Activated naive CD4-positive, alpha-beta T cell treated with anti-CD3 and anti-CD28 coated beads, Interleukin-2, amount 50 U/mL, for 16 hours (primary cell): Measurements from ENCODE around the gene CSTB.

Experiments
- DNase-seq: peaks from one replicate; pipeline ENCODE4 v3.0.0-alpha.2; 2020

Gene CSTB

DNA sequence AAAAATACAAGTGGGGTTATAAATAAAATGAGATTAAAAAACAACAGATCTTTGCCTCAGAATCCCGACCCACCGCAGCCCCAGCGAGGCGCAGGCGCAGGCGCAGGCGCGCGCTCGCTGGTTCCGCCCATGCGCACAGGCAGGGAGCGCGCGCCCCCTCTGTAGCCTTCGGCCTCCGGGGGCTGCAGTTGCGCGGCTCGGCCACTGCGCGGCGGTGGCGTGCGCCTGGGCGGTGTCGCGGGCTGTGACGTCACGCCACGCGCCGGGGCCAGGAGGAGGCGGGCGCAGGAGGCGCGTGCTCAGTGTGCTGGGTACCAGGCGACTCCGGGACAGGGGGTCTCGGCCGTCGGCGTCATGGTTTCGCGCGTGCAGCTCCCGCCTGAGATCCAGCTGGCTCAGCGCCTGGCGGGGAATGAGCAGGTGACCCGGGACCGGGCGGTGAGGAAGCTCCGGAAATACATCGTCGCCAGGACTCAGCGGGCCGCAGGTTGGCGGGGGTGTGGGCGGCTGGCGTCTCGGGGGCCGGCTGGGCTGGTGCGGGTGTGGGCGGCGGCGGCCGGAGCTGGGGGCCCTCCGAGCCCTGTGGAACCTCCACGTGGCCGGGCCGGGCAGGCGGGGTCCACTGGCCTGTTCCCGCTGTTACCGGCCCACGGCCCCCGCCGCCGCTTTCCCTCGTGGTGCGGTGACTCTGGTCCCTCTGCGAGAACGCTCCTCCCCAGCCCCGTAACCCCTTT is 13.3 kb upstream of the CSTB start, which contains the start of gene RRP1:
RRP1 (plus strand) TSS at position 302 of the 734 bp plus-strand sequence; CDS start at position 355, 53 bp downstream.
- DNase-seq = peak; percentile 92

- no peak for DNase-seq
Observed at GRCh38 chr21:43786807-43787440, 10.8 kb upstream of the CSTB start.

DNA sequence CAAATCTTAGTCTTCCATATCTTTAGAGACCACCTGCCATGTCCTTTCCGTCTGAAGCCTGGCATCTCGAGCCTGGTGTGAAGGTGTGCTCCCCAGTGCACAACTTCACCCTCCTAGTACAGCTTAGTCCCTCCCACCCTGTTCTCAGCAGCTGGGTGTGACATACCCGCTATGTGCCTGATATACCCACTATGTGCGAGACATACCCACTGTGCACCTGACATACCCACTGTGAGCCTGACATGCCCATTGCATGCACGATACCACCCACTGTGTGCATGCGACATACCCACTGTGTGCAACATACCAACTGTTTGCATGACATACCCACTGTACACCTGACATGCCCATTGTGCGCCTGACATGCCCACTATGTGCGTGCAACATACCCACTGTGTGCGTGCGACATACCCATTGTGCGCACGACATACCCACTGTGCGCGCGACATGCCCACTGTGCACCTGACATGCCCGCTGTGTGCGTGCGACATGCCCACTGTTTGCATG is 10.2 kb upstream of the CSTB start:
- DNase-seq = no peak

DNA sequence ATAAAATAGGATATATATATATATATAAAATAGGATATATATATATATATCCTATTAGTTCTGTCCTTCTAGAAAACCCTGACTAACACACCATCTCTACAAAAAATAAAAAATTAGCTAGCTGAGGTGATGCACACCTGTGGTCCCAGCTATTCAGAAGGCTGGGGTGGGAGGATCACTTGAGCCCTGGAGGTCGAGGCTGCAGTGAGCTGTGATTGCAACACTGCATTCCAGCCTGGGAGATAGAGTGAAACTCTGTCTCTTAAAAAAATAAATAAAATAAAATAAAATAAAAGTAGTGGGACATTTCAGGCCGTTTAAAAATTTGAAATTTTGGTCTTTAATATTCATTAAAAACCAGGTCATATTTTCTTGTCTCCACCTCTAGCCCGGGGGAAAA is 9.0 kb upstream of the CSTB start:
- no peak for DNase-seq

DNA sequence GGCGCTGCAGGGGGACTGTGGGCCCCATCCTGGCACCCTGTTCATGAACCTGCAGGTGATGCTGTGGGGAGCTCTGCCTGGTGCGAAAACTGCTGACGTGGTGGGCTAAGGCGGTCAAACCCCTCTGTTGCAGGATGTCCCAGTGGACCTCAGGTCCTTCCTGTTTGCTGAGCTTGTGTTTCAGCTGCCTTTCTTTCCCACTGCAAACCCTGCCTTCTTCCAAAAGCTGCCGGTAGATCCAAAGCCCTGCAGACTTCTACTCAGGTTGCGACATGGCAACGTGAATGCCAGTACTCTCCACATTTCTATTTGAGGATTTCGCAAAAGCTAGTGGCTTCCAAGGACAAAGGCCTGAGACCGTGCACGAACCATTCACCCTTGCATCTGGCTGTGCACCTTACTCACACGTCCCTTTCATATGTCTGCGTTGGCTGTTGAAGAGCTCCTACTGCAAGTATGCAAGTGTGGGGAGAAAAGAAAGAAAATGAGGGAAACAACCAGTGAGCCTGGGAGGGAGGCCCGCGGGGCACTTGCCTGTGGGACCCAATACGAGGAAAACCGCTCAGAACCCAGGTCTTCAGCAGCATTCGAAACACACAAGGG is 7.1 kb upstream of the CSTB start:
- no peak for DNase-seq

GRCh38 chr21:43782431-43783097 is 6.5 kb upstream of the CSTB start:
- DNase-seq = no peak

DNA sequence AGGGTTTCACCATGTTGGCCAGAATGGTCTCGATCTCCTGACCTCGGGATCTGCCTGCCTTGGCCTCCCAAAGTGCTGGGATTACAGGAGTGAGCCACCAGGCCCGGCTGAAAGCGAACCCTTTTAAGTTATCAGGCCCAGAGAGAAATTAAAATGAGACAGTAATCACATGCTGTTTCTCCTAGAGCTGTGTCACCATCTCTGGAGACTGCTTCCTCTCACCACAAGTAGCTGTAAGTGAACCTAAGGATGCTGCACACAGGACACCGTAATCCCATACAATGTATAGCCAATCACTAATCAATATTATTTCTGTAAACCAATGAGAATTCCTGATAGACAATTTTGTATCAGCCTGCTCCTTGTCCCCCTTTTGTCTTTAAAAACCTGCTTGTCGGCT is 5.7 kb upstream of the CSTB start:
- no peak for DNase-seq

- no peak for DNase-seq
Observed at GRCh38 chr21:43779660-43780059, 3.6 kb upstream of the CSTB start.

- no peak for DNase-seq
Observed at GRCh38 chr21:43778469-43779335, 2.6 kb upstream of the CSTB start.

DNA sequence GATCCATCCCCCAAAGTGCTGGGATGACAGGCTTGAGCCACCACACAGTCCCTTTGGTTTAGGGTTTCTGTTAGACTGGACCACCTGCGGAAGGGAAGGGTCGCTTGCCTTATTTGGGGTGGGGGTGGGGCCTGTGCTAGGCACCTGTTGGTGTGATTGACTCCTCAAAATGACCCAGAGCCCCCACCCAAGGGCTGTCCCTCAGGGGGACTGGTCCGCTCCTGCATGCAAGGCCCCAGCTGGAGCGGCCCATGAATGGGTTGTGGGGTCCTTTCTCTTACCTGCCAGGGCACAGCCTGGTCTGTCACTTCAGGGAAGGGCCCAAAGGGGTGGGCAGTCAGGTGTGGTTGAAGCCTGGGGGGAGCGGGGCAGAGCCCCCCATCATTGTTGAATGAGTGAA is 1.8 kb upstream of the CSTB start:
- DNase-seq = no peak

GRCh38 chr21:43775190-43775589 is 918 bp downstream of the CSTB start:
- DNase-seq = no peak

GRCh38 chr21:43774163-43774562 is 1.9 kb downstream of the CSTB start:
- DNase-seq = no peak

GRCh38 chr21:43772425-43772821 is 3.7 kb downstream of the CSTB start:
- DNase-seq = no peak

GRCh38 chr21:43771698-43772424 is 4.2 kb downstream of the CSTB start:
- DNase-seq = no peak

GRCh38 chr21:43771199-43771675 is 4.9 kb downstream of the CSTB start:
- DNase-seq = no peak

- DNase-seq = no peak
Observed at GRCh38 chr21:43770066-43770655, 5.9 kb downstream of the CSTB start.

GRCh38 chr21:43769325-43769958 is 6.7 kb downstream of the CSTB start:
- DNase-seq = no peak

DNA sequence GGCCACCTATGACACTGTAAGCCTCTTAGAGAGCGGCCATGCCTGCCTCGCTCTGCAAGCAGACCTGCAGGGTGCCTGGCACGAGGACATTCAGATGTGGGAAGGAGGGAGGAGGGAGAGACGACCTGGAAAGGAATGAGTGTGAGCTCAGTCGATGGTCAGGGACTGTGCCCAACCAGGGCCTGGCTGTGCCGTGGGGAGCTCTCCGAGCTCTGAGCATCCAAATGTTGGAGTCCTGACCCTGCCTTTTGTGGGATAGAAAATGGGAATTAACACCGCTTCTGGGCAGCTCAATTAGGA is 7.3 kb downstream of the CSTB start:
- DNase-seq = no peak

- no peak for DNase-seq
Observed at GRCh38 chr21:43767984-43768867, 7.9 kb downstream of the CSTB start.

DNA sequence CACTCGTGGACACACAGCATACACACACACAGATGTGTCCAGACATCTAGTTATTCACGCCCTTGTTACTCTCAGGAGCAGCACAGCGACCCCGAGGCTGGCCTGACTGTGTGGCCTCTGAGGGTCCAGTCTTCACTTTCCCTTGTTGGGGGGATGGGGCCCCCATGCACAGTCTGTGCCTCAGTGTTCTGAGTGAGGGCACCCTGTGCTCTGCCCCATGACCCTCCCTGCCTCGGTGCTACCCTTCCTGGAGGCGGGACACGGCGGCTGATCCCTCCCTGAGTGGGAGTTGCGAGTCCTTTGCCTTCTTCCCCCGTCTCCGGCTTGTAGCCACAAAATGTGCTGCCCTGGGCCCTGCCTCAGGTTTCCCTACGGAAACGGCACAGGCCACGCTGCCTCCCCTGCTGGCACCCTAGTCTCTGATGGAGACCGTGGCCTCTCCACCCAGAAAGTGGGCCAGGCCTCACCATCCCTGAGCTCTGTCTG is 8.6 kb downstream of the CSTB start:
- DNase-seq = no peak
